Stomach (tissue), 9 donors: Measurements from ENCODE around the gene EPHX1. TPM values are rescaled to one million over a fixed set of nuclear protein-coding genes. Genes with fewer than 3 reads are reported as not detected.

Experiments
- DNase-seq, 2 donors: peaks; one replicate each; pipeline versions ENCODE4 v3.0.0 to v3.0.0-alpha.2; 2013 to 2019
- H3K27ac ChIP-seq, 5 donors: fragments of 200-600 bp in 4 of 5; sonication (generic) in 4 of 5; one replicate each; pipeline ENCODE4 v1.5.1; 2013 to 2019; ENCODE audit warnings: mild to moderate bottlenecking in 1 of 5, moderate library complexity in 1 of 5
- H3K27me3 ChIP-seq, 3 donors: fragments of 200-600 bp; sonication (generic); one replicate each; pipeline ENCODE4 v1.5.1; 2017 to 2019; ENCODE audit warnings: mixed run types in 1 of 3
- H3K36me3 ChIP-seq, 4 donors: fragments of 200-600 bp; sonication (generic); 1 replicate in 3 of 4; 2 replicates in 1 of 4; pipeline ENCODE4 v1.5.1; 2016 to 2019
- H3K4me1 ChIP-seq, 4 donors: fragments of 200-600 bp; sonication (generic); one replicate each; pipeline ENCODE4 v1.5.1; 2016 to 2019
- H3K4me3 ChIP-seq, 4 donors: fragments of 200-600 bp; sonication (generic) in 3 of 4; one replicate each; pipeline ENCODE4 v1.5.1; 2016 to 2019; ENCODE audit warnings: mild to moderate bottlenecking in 1 of 4
- H3K9me3 ChIP-seq, 4 donors: fragments of 200-600 bp; sonication (generic); one replicate each; pipeline ENCODE4 v1.5.1; 2016 to 2019
- EP300 ChIP-seq: sonication (generic); formaldehyde crosslinking; IDR thresholded peaks from one replicate; pipeline ENCODE4 v1.6.1; 2017; ENCODE audit warnings: antibody characterized with exemption
- POLR2A ChIP-seq, 4 donors: fragments of 450-650 bp; IDR thresholded peaks; one replicate each; pipeline ENCODE4 v1.6.1; 2016; ENCODE audit warnings: antibody characterized with exemption in 4 of 4, control low read depth in 2 of 4, mild to moderate bottlenecking in 1 of 4, moderate library complexity in 1 of 4
- POLR2AphosphoS5 ChIP-seq, 3 donors: sonication (generic); formaldehyde crosslinking; IDR thresholded peaks; one replicate each; pipeline ENCODE4 v1.6.1; 2016; ENCODE audit warnings: antibody characterized with exemption in 3 of 3
- WGBS, 5 donors: extraction: QIAGEN DNeasy Blood & Tissue Kit in 3 of 5; methylation state at CpG; one replicate each; pipeline versions ENCODE4 v1.1.5 to v1.1.7; 2013 to 2018; 5-methylcytosine and 5-hydroxymethylcytosine counted together
- intact Hi-C: fragments of 100-400 bp; cut with DNase I; formaldehyde crosslinking; loops from one replicate; pipeline ENCODE4 v1.15.1; 2023; ENCODE audit warnings: low total_unique reads
- polyA plus RNA-seq, 3 donors: library from polyadenylated mRNA; stranded (reverse); fragments of 200-250 nt; gene quantifications; one replicate each; pipeline ENCODE4 v1.2.3, GENCODE V29; 2013
- total RNA-seq, 5 donors: library from RNA; depleted of rRNA; stranded (reverse); fragments of >200 nt; gene quantifications; one replicate each; pipeline versions ENCODE4 v1.1.0 to v1.2.3, GENCODE V29; 2014 to 2016
- TF ChIP-seq, protein P1 (sequence below), 7 experiments: fragments of 450-650 bp in 4 of 7; fragments of 200-600 bp in 3 of 7; sonication (generic) in 3 of 7; IDR thresholded peaks; one replicate each; pipeline ENCODE4 v1.5.1; 2016 to 2019; ENCODE audit warnings: antibody characterized with exemption in 7 of 7, control low read depth in 2 of 7, mild to moderate bottlenecking in 1 of 7
- donor health status: healthy with polysubstance abuse.
- donor health status: Bipolar disorder and iron deficiency.
- donor health status: healthy.

Gene EPHX1
- total and polyA plus RNA-seq, 8 donors = 13.0 to 94.6 (median 40.5) TPM

DNA sequence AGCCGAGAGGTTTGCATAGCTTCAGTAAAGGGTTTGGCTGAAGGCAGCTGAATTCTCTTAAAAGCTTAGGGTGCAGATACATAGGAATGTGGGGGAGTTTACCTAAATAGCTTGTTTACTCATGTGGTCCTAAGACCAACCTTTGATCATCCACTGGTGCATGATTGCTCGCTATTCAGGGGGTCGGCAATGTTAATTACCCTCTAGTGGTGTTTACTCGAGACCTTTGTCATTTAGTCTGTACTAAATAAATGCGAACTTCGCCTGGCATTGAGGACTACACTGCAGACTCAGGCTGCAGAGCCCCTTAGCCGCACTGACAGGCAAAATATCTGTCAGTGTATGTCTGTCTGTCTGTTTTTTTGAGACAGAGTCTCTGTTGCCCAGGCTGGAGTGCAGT is 40.4 kb downstream of the EPHX1 start:
- TF ChIP-seq POLR2A (IDR thresholded peaks at IDR 0.05) = no peak
- TF ChIP-seq, protein P1, sequence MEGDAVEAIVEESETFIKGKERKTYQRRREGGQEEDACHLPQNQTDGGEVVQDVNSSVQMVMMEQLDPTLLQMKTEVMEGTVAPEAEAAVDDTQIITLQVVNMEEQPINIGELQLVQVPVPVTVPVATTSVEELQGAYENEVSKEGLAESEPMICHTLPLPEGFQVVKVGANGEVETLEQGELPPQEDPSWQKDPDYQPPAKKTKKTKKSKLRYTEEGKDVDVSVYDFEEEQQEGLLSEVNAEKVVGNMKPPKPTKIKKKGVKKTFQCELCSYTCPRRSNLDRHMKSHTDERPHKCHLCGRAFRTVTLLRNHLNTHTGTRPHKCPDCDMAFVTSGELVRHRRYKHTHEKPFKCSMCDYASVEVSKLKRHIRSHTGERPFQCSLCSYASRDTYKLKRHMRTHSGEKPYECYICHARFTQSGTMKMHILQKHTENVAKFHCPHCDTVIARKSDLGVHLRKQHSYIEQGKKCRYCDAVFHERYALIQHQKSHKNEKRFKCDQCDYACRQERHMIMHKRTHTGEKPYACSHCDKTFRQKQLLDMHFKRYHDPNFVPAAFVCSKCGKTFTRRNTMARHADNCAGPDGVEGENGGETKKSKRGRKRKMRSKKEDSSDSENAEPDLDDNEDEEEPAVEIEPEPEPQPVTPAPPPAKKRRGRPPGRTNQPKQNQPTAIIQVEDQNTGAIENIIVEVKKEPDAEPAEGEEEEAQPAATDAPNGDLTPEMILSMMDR (IDR thresholded peaks at IDR 0.05) = no peak
- no peak for TF ChIP-seq EP300
- Histone ChIP-seq H3K4me1 (peaks cover 21 to 56% (median 32%) of the 10 kb centered on the region in 4 donors), H3K9me3 (no peaks in the 10 kb centered on the region), H3K36me3 (peaks cover 57 to 100% (median 99%) of the 10 kb centered on the region in 4 donors), H3K27ac (no peak overlapping the region), H3K4me3 (no peak overlapping the region), H3K27me3 (no peaks in the 10 kb centered on the region)
- intact Hi-C loops = no loop called here
- no peak for DNase-seq
- 94 to 97% (median 96%) methylated on average over 7 of the region's 7 CpGs for WGBS, 5 donors

DNA sequence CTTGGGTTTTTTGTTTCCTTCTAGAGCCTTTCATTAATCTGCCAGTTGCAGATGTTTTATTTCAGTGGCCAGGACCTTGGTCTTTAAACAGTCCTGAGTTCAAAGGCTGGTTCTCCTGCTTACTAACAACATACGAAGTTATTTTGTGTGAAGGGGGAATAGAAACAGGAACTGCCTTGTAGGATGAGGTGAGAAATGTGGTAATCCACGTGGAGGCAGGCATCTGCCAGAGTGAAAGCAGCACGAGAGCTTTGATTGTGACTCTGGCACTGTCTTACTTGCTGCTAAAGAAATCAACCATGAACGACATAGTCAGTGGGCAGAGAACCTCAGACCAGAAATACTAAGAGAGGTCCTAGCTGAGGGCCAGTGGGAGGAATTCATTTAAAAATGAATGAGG is 41.9 kb downstream of the EPHX1 start:
- peaks cover 58 to 100% (median 98%) of the 10 kb centered on the region in 4 donors for H3K36me3 ChIP-seq
- peak overlapping the region in 3 of 5 donors; percentile 4 to 43 (median 5) for H3K27ac ChIP-seq
- no peaks in the 10 kb centered on the region for H3K9me3 ChIP-seq
- 43 to 72% (median 60%) methylated on average over 4 of the region's 4 CpGs for WGBS, 5 donors
- TF ChIP-seq EP300 = no peak
- TF ChIP-seq, protein P1 (IDR thresholded peaks at IDR 0.05) = no peak
- no peak for TF ChIP-seq POLR2AphosphoS5 (IDR thresholded peaks at IDR 0.05)
- no peak for TF ChIP-seq POLR2A (IDR thresholded peaks at IDR 0.05)
- no peak for DNase-seq
- H3K4me3 ChIP-seq = no peak overlapping the region
- no peaks in the 10 kb centered on the region for H3K27me3 ChIP-seq
- intact Hi-C loops = no loop called here
- peaks cover 19 to 44% (median 29%) of the 10 kb centered on the region in 4 donors for H3K4me1 ChIP-seq

DNA sequence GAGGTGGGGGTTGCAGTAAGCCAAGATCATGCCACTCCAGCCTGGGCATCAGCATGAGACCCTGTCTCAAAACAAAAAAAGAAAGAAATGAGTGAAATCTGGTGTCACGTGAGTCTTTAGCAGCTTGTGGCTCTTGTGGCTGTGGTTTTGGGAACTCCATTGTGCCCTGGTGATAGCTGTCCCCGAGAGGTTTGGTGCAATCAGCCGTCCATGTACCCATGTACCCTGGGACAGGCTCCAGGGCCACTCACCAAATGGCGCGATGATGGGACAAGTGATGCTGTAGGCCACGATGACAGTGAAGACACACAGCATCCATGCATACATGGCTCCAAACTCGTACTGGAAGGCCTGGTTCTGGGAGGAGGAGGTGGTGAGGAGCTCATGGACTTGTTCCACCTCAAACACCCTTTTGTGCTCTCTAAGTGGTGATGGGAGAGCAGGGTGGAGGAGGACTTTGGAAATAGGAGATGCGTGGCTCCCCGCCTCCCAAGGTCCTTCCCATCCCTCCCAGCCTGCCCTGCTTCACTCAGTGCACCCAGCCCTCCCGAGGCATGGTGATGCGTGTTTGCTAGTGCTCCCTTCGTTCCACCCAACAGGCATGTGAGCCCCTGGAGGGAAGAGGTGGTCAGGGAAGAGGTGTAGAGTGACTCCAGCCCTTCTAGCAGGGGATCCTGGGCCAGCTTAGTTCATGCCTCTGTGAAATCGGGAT is 42.6 kb downstream of the EPHX1 start:
- H3K36me3 ChIP-seq = peaks cover 54 to 100% (median 97%) of the 10 kb centered on the region in 4 donors
- H3K27me3 ChIP-seq = no peaks in the 10 kb centered on the region
- no peaks in the 10 kb centered on the region for H3K9me3 ChIP-seq
- DNase-seq = no peak
- intact Hi-C loops = no loop called here
- H3K27ac ChIP-seq = no peak overlapping the region
- H3K4me1 ChIP-seq = peaks cover 13 to 36% (median 26%) of the 10 kb centered on the region in 4 donors
- 91 to 93% (median 92%) methylated on average over 13 of the region's 13 CpGs for WGBS, 5 donors
- no peak overlapping the region for H3K4me3 ChIP-seq
- TF ChIP-seq POLR2AphosphoS5 (IDR thresholded peaks at IDR 0.05) (no peak), POLR2A (IDR thresholded peaks at IDR 0.05) (no peak), EP300 (no peak)
- TF ChIP-seq, protein P1 (IDR thresholded peaks at IDR 0.05) = no peak

DNA sequence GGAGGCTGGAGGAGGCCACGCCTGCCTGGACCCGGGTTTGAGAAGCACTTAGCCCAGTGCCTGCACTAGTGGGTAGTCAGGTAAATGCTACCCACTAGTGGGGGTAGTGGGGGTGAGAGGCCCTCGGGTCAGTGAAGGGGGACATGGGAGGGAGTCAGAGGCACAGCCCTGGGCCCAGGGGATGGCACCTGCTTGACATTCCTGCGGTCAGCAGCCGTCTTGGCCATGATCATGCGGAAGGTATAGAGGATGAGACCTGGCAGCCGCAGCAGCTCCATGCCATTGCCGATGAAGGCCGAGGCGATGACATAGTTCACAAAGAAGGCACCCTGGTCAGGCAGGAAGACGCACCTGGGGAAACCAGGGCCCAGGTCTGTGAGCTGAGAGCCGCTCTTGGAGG is 43.5 kb downstream of the EPHX1 start:
- no peak for DNase-seq
- H3K27ac ChIP-seq = no peak overlapping the region
- WGBS, 5 donors = 92 to 97% (median 93%) methylated on average over 10 to 12 of the region's 12 CpGs
- H3K36me3 ChIP-seq = peaks cover 49 to 99% (median 93%) of the 10 kb centered on the region in 4 donors
- no peak overlapping the region for H3K4me3 ChIP-seq
- H3K27me3 ChIP-seq = no peaks in the 10 kb centered on the region
- H3K4me1 ChIP-seq = peaks cover 4 to 31% (median 19%) of the 10 kb centered on the region in 4 donors
- TF ChIP-seq, protein P1 (IDR thresholded peaks at IDR 0.05) = no peak
- TF ChIP-seq POLR2AphosphoS5 (IDR thresholded peaks at IDR 0.05) = no peak
- TF ChIP-seq EP300 = no peak
- no peak for TF ChIP-seq POLR2A (IDR thresholded peaks at IDR 0.05)
- H3K9me3 ChIP-seq = no peaks in the 10 kb centered on the region
- intact Hi-C loops = no loop called here
